HG02763 (cell line): ENCODE measurements around the gene TNFAIP3.

Source experiments
- ATAC-seq: cut with Tn5 transposase; IDR thresholded peaks from one replicate; pipeline ENCODE4 v1.9.1; 2021; ENCODE audit warnings: mild to moderate bottlenecking, moderate library complexity; ENCODE audit not compliant: unreplicated experiment

TNFAIP3 gene

GRCh38 chr6:137862419-137863090, 4.5 kb upstream of the TNFAIP3 start:
- no peak for ATAC-seq

GRCh38 chr6:137863091-137863797, 3.8 kb upstream of the TNFAIP3 start:
- no peak for ATAC-seq

- ATAC-seq = no peak
These were observed 2.1 kb upstream of the TNFAIP3 start for GRCh38 chr6:137864812-137865508.

- ATAC-seq = peak; percentile 27
These were observed 702 bp upstream of the TNFAIP3 start for GRCh38 chr6:137866200-137866913.

- ATAC-seq = peak; percentile 4
These were observed 838 bp downstream of the TNFAIP3 start for GRCh38 chr6:137867685-137868509.

- no peak for ATAC-seq
These were observed 1.9 kb downstream of the TNFAIP3 start for GRCh38 chr6:137868721-137869548.

- ATAC-seq = no peak
These were observed 2.7 kb downstream of the TNFAIP3 start for GRCh38 chr6:137869549-137870307.

- no peak for ATAC-seq
These were observed 3.2 kb downstream of the TNFAIP3 start for GRCh38 chr6:137870308-137870644.

- ATAC-seq = peak; percentile 19
These were observed 3.7 kb downstream of the TNFAIP3 start for GRCh38 chr6:137870744-137871247.

GRCh38 chr6:137871291-137871690, 4.2 kb downstream of the TNFAIP3 start:
- no peak for ATAC-seq

- no peak for ATAC-seq
These were observed 4.9 kb downstream of the TNFAIP3 start for GRCh38 chr6:137871831-137872454.

- ATAC-seq = no peak
These were observed 5.6 kb downstream of the TNFAIP3 start for GRCh38 chr6:137872581-137873115.

GRCh38 chr6:137873273-137873762, 6.3 kb downstream of the TNFAIP3 start:
- peak; percentile 40 for ATAC-seq

GRCh38 chr6:137874204-137875057, 7.4 kb downstream of the TNFAIP3 start:
- no peak for ATAC-seq

GRCh38 chr6:137875058-137875520, 8.0 kb downstream of the TNFAIP3 start:
- no peak for ATAC-seq

- no peak for ATAC-seq
These were observed 8.5 kb downstream of the TNFAIP3 start for GRCh38 chr6:137875606-137876005.

- ATAC-seq = no peak
These were observed 9.5 kb downstream of the TNFAIP3 start for GRCh38 chr6:137876547-137876946.
